ENCODE results near the gene LRIG2.
"Not testable (repeated sequence)": the region's sequence is repeated elsewhere in the genome, so short reads cannot be mapped to it uniquely, and the experiment has no call there.

Gene LRIG2

GRCh38 chr1:113146242-113147072, 73.5 kb downstream of the LRIG2 start:
- Histone ChIP-seq H3K36me3 (ENCODE audit: control insufficient read depth in 2 of 2, insufficient read depth in 1 of 2, low read length in 2 of 2) (no peaks in the 10 kb centered on the region), H3K9me3 (ENCODE audit: control insufficient read depth, insufficient read depth, low read depth, low read length) (no peaks in the 10 kb centered on the region), H3K4me3 (ENCODE audit: low read depth, low read length) (no peak overlapping the region), H3K27ac (ENCODE audit: extremely low read depth, low read depth, low read length) (no peak overlapping the region), H3K4me1 (ENCODE audit: control insufficient read depth, insufficient read depth, low read length) (no peaks in the 10 kb centered on the region)
- TF ChIP-seq ZNF596 (tag by site-specific recombination; IDR thresholded peaks at IDR 0.05) = no peak
- peak; percentile 22; the same call in 1 of the 2 replicates for TF ChIP-seq ZNF394 (tag by site-specific recombination; IDR thresholded peaks at IDR 0.05; ENCODE audit: borderline replicate concordance)
- TF ChIP-seq TRIM28 (IDR thresholded peaks at IDR 0.05; ENCODE audit: borderline replicate concordance, low read length) = peak; percentile 60; the same call in 1 of the 2 replicates
- POLR2A ChIA-PET = interaction anchor here (0.6 to 1.4 kb wide), 2 partner anchors 243 to 1886 kb away, joined by 5 to 6 read pairs; partner anchors contain the start of gene MAGI3
- CTCF ChIA-PET = interaction anchor here (0.6 to 1.5 kb wide), 5 partner anchors 129 to 614 kb away, joined by 3 to 4 read pairs (median 3); no protein-coding TSS in a partner anchor

- Histone ChIP-seq H3K4me3 (ENCODE audit: low read depth, low read length) (no peak overlapping the region), H3K27ac (ENCODE audit: extremely low read depth, low read depth, low read length) (no peak overlapping the region), H3K9me3 (ENCODE audit: control insufficient read depth, insufficient read depth, low read depth, low read length) (no peaks in the 10 kb centered on the region), H3K4me1 (ENCODE audit: control insufficient read depth, insufficient read depth, low read length) (no peaks in the 10 kb centered on the region), H3K36me3 (ENCODE audit: control insufficient read depth in 2 of 2, insufficient read depth in 1 of 2, low read length in 2 of 2) (no peaks in the 10 kb centered on the region)
- ChIA-PET CTCF (interaction anchor here (0.6 to 1.5 kb wide), 6 partner anchors 182 to 613 kb away, joined by 3 to 4 read pairs (median 4); no protein-coding TSS in a partner anchor), POLR2A (interaction anchor here (1.4 kb wide), 1 partner anchor 243 kb away, joined by 6 read pairs; the partner anchor contains the start of gene MAGI3)
- peak; percentile 74 for TF ChIP-seq GLIS1 (tag by site-specific recombination; IDR thresholded peaks at IDR 0.05)
- TF ChIP-seq ZBTB8A (tag by site-specific recombination; IDR thresholded peaks at IDR 0.05) = 0 out of 2 replicates have a peak, but pooled peaks have one; percentile 16
- no peak for TF ChIP-seq ZNF280D (tag by site-specific recombination; IDR thresholded peaks at IDR 0.05)
- peak; percentile 71 for TF ChIP-seq ZIC2 (tag by site-specific recombination; IDR thresholded peaks at IDR 0.05)
- no peak for TF ChIP-seq ZNF501 (tag by site-specific recombination; IDR thresholded peaks at IDR 0.05)
Observed at GRCh38 chr1:113147073-113147625, 74.2 kb downstream of the LRIG2 start.

- ChIA-PET CTCF (interaction anchor here (0.6 to 1.5 kb wide), 3 partner anchors 182 to 403 kb away, joined by 4 read pairs; no protein-coding TSS in a partner anchor), POLR2A (no interaction called here)
- H3K4me1 ChIP-seq (ENCODE audit: control insufficient read depth, insufficient read depth, low read length) = no peaks in the 10 kb centered on the region
- no peak overlapping the region for H3K27ac ChIP-seq (ENCODE audit: extremely low read depth, low read depth, low read length)
- H3K9me3 ChIP-seq (ENCODE audit: control insufficient read depth, insufficient read depth, low read depth, low read length) = no peaks in the 10 kb centered on the region
- TF ChIP-seq ZNF354C (tag by site-specific recombination; IDR thresholded peaks at IDR 0.05; ENCODE audit: borderline replicate concordance, low read depth) (no peak), ZSCAN16 (tag by site-specific recombination; IDR thresholded peaks at IDR 0.05) (no peak), HIC1 (tag by site-specific recombination; IDR thresholded peaks at IDR 0.05) (no peak), ZNF24 (tag by site-specific recombination; IDR thresholded peaks at IDR 0.05) (no peak), ZNF777 (tag by site-specific recombination; IDR thresholded peaks at IDR 0.05; ENCODE audit: borderline replicate concordance) (no peak), ZBTB7A (tag by site-specific recombination; IDR thresholded peaks at IDR 0.05; ENCODE audit: low read depth) (no peak), ZNF521 (tag by site-specific recombination; IDR thresholded peaks at IDR 0.05) (no peak), ELK4 (IDR thresholded peaks at IDR 0.05; ENCODE audit: borderline replicate concordance, low read depth, low read length) (no peak), ZNF274 (IDR thresholded peaks at IDR 0.05; ENCODE audit: low read length) (no peak), ZNF274 (tag by site-specific recombination; IDR thresholded peaks at IDR 0.05; ENCODE audit: borderline replicate concordance) (no peak)
- H3K4me3 ChIP-seq (ENCODE audit: low read depth, low read length) = no peak overlapping the region
- H3K36me3 ChIP-seq (ENCODE audit: control insufficient read depth in 2 of 2, insufficient read depth in 1 of 2, low read length in 2 of 2) = no peaks in the 10 kb centered on the region
Observed at GRCh38 chr1:113147826-113148225, 74.8 kb downstream of the LRIG2 start.

- CTCF ChIA-PET; H3K9me3 ChIP-seq (ENCODE audit: control insufficient read depth, insufficient read depth, low read depth, low read length); H3K36me3 ChIP-seq (ENCODE audit: control insufficient read depth in 2 of 2, insufficient read depth in 1 of 2, low read length in 2 of 2); H3K27ac ChIP-seq (ENCODE audit: extremely low read depth, low read depth, low read length); POLR2A ChIA-PET; H3K4me3 ChIP-seq (ENCODE audit: low read depth, low read length); H3K4me1 ChIP-seq (ENCODE audit: control insufficient read depth, insufficient read depth, low read length): not testable (repeated sequence)
Observed at GRCh38 chr1:113150494-113150893, 77.5 kb downstream of the LRIG2 start.

Data from HEK293 (cell line).